ENCODE measurements around the gene SWSAP1. TPM values are rescaled to one million over a fixed set of nuclear protein-coding genes. Genes with fewer than 3 reads are reported as not detected.
A peak's percentile ranks its signal among the peaks of the same experiment; 100 is the strongest.

Gene SWSAP1
- total and polyA plus RNA-seq, 9 of the 15 experiments (the other 6 are each of a cell fraction or from before 2014, with no cell fraction given): 0.18 to 2.8 (median 1.7) TPM

DNA sequence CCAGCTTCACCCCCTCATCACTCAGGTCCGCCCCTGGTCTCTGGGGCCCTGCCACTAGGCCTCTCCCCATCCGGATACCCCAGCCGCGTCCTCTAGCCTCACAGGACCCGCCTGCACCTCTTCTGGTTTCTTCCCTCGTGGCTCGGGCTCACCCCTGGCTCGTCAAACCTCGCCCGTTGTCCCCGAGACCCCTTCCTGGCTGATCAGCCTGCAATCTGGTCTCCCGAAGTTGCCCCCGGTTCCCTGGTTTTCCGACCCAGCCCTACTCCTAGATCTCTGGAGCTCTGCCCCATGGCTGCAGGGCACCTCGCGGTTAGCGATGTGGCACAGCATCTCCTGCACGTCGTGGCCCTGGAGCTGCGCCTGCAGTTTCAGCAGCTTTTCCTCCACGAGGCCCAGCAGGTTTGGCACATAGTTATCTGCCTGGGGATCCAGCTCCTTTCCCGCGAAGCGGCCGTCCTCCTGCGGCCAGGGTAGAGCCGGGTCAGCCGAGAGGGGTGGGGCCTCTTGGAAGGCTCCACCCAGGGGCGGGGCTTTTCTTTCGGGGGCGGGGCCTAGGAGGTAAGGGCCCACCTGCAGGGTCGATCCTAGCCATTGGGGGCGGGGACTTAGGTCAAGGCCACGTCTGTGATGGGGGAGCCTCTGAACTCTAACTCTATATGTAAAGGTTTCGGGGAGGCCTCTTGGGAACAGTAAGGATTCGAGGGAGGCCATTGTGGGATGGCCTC, 47.1 kb downstream of the SWSAP1 start:
- Histone ChIP-seq H3K9me1 (ENCODE audit: control insufficient read depth, insufficient read depth, low read length) (no peaks in the 10 kb centered on the region), H3K4me3 (no peak overlapping the region), H3K27me3 (ENCODE audit: control insufficient read depth in 2 of 2, insufficient read depth in 2 of 2, low read length in 2 of 2) (peaks cover 2 to 23% of the 10 kb centered on the region in 2 experiments; a peak in 3 of 5 replicates), H2AFZ (ENCODE audit: low read depth, low read length) (peak overlapping the region; percentile 56), H3K4me1 (replicated peaks in 1 of 2; ENCODE audit: control insufficient read depth in 2 of 2, insufficient read depth in 2 of 2, low read length in 2 of 2) (peaks cover 2 to 65% of the 10 kb centered on the region in 2 experiments; a peak in 3 of 5 replicates), H3K9me3 (replicated peaks; ENCODE audit: control insufficient read depth, insufficient read depth, low read depth, low read length) (no peaks in the 10 kb centered on the region; the same call in 1 of the 2 replicates), H3K9ac (ENCODE audit: insufficient read depth in 1 of 2, low read depth in 2 of 2, low read length in 2 of 2) (peak overlapping the region in 1 of 2 experiments; percentile 76; a peak in 2 of 4 replicates), H4K20me1 (replicated peaks; ENCODE audit: control insufficient read depth, insufficient read depth, low read length) (no peaks in the 10 kb centered on the region), H3K4me2 (ENCODE audit: insufficient read depth, low read length) (no peak overlapping the region), H3K27ac (ENCODE audit: extremely low read depth, low read depth, low read length) (no peak overlapping the region), H3K79me2 (ENCODE audit: control insufficient read depth, insufficient read depth, low read length) (no peaks in the 10 kb centered on the region), H3K36me3 (ENCODE audit: control insufficient read depth, insufficient read depth, low read length) (no peaks in the 10 kb centered on the region)
- intact Hi-C loops (cut with micrococcal nuclease) (no loop called here), in situ Hi-C loops (cut with MboI) (no loop called here)
- FAIRE-seq: peak; percentile 75
- DNase-seq (ENCODE audit: extremely low read depth in 1 of 4, low spot score in 3 of 4): peak; percentile 59 to 89 (median 86)
- 40% methylated on average over 28 of the region's 36 CpGs for WGBS (ENCODE audit: insufficient coverage, low coverage, missing lambda C conversion rate)
- ChIA-PET CTCF (ENCODE audit: low intra/inter-chr PET ratio) (no interaction called here), POLR2A (interaction anchor here (0.7 to 1.2 kb wide), 3 partner anchors 46 to 346 kb away, joined by 3 to 5 read pairs (median 3); no protein-coding TSS in a partner anchor)
- peak; percentile 90 for ATAC-seq
- no TSS peak for BruUV-seq (replicated peaks)
- TF ChIP-seq HDGF (IDR thresholded peaks at IDR 0.05) (no peak), HMGN3 (IDR thresholded peaks at IDR 0.05; ENCODE audit: borderline replicate concordance, extremely low read depth, insufficient read length, low read depth, low read length) (peak; percentile 11), ZNF347 (CRISPR knock-in tag; IDR thresholded peaks at IDR 0.05; ENCODE audit: low read depth) (no peak), SLC30A9 (CRISPR knock-in tag; IDR thresholded peaks at IDR 0.05) (no peak), GTF2F1 (IDR thresholded peaks at IDR 0.05; ENCODE audit: low read depth, low read length) (no peak), RBM15 (IDR thresholded peaks at IDR 0.05; ENCODE audit: insufficient read depth, low read length) (no peak), ZSCAN32 (CRISPR knock-in tag; IDR thresholded peaks at IDR 0.05) (no peak), OTX1 (CRISPR knock-in tag; IDR thresholded peaks at IDR 0.05) (no peak), RBM17 (IDR thresholded peaks at IDR 0.05; ENCODE audit: borderline replicate concordance, low read depth, low read length) (no peak), ZC3H4 (CRISPR knock-in tag; IDR thresholded peaks at IDR 0.05; ENCODE audit: borderline replicate concordance) (no peak), ZNF583 (CRISPR knock-in tag; IDR thresholded peaks at IDR 0.05) (no peak), ZFX (CRISPR knock-in tag; IDR thresholded peaks at IDR 0.05) (no peak), ZBTB7A (IDR thresholded peaks at IDR 0.05; ENCODE audit: borderline replicate concordance, control insufficient read depth, low read depth, low read length) (0 out of 2 replicates have a peak, but pooled peaks have one; percentile 32), ESRRA (IDR thresholded peaks at IDR 0.05; ENCODE audit: borderline replicate concordance, low read depth) (no peak)
- TF ChIP-seq, protein P1, sequence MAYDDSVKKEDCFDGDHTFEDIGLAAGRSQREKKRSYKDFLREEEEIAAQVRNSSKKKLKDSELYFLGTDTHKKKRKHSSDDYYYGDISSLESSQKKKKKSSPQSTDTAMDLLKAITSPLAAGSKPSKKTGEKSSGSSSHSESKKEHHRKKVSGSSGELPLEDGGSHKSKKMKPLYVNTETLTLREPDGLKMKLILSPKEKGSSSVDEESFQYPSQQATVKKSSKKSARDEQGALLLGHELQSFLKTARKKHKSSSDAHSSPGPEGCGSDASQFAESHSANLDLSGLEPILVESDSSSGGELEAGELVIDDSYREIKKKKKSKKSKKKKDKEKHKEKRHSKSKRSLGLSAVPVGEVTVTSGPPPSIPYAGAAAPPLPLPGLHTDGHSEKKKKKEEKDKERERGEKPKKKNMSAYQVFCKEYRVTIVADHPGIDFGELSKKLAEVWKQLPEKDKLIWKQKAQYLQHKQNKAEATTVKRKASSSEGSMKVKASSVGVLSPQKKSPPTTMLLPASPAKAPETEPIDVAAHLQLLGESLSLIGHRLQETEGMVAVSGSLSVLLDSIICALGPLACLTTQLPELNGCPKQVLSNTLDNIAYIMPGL (CRISPR knock-in tag; IDR thresholded peaks at IDR 0.05): no peak
- TF ChIP-seq, protein P2, sequence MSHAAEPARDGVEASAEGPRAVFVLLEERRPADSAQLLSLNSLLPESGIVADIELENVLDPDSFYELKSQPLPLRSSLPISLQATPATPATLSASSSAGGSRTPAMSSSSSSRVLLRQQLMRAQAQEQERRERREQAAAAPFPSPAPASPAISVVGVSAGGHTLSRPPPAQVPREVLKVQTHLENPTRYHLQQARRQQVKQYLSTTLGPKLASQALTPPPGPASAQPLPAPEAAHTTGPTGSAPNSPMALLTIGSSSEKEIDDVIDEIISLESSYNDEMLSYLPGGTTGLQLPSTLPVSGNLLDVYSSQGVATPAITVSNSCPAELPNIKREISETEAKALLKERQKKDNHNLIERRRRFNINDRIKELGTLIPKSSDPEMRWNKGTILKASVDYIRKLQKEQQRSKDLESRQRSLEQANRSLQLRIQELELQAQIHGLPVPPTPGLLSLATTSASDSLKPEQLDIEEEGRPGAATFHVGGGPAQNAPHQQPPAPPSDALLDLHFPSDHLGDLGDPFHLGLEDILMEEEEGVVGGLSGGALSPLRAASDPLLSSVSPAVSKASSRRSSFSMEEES (CRISPR knock-in tag; IDR thresholded peaks at IDR 0.05): no peak
- TF ChIP-seq, protein P3, sequence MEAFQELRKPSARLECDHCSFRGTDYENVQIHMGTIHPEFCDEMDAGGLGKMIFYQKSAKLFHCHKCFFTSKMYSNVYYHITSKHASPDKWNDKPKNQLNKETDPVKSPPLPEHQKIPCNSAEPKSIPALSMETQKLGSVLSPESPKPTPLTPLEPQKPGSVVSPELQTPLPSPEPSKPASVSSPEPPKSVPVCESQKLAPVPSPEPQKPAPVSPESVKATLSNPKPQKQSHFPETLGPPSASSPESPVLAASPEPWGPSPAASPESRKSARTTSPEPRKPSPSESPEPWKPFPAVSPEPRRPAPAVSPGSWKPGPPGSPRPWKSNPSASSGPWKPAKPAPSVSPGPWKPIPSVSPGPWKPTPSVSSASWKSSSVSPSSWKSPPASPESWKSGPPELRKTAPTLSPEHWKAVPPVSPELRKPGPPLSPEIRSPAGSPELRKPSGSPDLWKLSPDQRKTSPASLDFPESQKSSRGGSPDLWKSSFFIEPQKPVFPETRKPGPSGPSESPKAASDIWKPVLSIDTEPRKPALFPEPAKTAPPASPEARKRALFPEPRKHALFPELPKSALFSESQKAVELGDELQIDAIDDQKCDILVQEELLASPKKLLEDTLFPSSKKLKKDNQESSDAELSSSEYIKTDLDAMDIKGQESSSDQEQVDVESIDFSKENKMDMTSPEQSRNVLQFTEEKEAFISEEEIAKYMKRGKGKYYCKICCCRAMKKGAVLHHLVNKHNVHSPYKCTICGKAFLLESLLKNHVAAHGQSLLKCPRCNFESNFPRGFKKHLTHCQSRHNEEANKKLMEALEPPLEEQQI (IDR thresholded peaks at IDR 0.05): no peak
